ENCODE data around the gene ZNF138.

Gene ZNF138

GRCh38 chr7:64867863-64868440 lies 73.7 kb downstream of the ZNF138 start:
- TF ChIP-seq CTCF (IDR thresholded peaks at IDR 0.05; ENCODE audit: extremely low read depth, missing control alignments): no peak
- no peak for DNase-seq (ENCODE audit: low spot score)

- DNase-seq (ENCODE audit: low spot score): no peak
- TF ChIP-seq CTCF (IDR thresholded peaks at IDR 0.05; ENCODE audit: extremely low read depth, missing control alignments): no peak
Observed at GRCh38 chr7:64868499-64868898, 74.3 kb downstream of the ZNF138 start.

GRCh38 chr7:64869121-64869725 lies 75.0 kb downstream of the ZNF138 start:
- DNase-seq (ENCODE audit: low spot score): no peak
- TF ChIP-seq CTCF (IDR thresholded peaks at IDR 0.05; ENCODE audit: extremely low read depth, missing control alignments): no peak

- no peak for TF ChIP-seq CTCF (IDR thresholded peaks at IDR 0.05; ENCODE audit: extremely low read depth, missing control alignments)
- peak; percentile 7 for DNase-seq (ENCODE audit: low spot score)
Observed at GRCh38 chr7:64869912-64870562, 75.8 kb downstream of the ZNF138 start.

GRCh38 chr7:64870656-64871055 lies 76.4 kb downstream of the ZNF138 start:
- TF ChIP-seq CTCF (IDR thresholded peaks at IDR 0.05; ENCODE audit: extremely low read depth, missing control alignments): no peak
- no peak for DNase-seq (ENCODE audit: low spot score)

GRCh38 chr7:64871761-64872160 lies 77.5 kb downstream of the ZNF138 start:
- DNase-seq (ENCODE audit: low spot score): no peak
- TF ChIP-seq CTCF (IDR thresholded peaks at IDR 0.05; ENCODE audit: extremely low read depth, missing control alignments): no peak

GRCh38 chr7:64872351-64873154 lies 78.3 kb downstream of the ZNF138 start:
- no peak for TF ChIP-seq CTCF (IDR thresholded peaks at IDR 0.05; ENCODE audit: extremely low read depth, missing control alignments)
- DNase-seq (ENCODE audit: low spot score): no peak

All from GM20000 (cell line).